ENCODE results near the gene SCYL3.
"Not testable (repeated sequence)": the region's sequence is repeated elsewhere in the genome, so short reads cannot be mapped to it uniquely, and the experiment has no call there.

The SCYL3 gene

GRCh38 chr1:169869426-169869825, 24.3 kb downstream of the SCYL3 start:
- no peak for DNase-seq

GRCh38 chr1:169868978-169869377, 24.7 kb downstream of the SCYL3 start:
- no peak for DNase-seq

GRCh38 chr1:169867012-169867675, 26.6 kb downstream of the SCYL3 start:
- DNase-seq: no peak

GRCh38 chr1:169866577-169866976, 27.1 kb downstream of the SCYL3 start:
- no peak for DNase-seq

DNA sequence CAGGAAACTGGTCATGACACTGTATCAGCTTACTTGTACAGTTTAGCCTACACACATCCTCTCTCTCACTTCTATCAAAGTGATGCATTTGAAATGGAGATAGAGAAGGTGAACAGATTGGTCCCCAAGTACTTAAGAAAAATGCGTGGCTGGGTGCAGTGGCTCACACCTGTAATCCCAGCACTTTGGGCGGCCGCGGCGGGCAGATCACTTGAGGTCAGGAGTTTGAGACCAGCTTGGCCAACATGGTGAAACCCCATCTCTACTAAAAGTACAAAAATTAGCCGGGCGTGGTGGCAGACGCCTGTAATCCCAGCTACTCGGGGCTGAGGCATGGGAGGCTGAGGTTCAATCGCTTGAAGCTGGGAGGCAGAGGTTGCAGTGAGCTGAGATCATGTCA, 29.2 kb downstream of the SCYL3 start:
- not testable (repeated sequence) for DNase-seq

GRCh38 chr1:169860750-169861149, 32.9 kb downstream of the SCYL3 start:
- no peak for DNase-seq

- no peak for DNase-seq
Measured at GRCh38 chr1:169860187-169860586, 33.5 kb downstream of the SCYL3 start.

- no peak for DNase-seq
Measured at GRCh38 chr1:169859001-169859400, 34.7 kb downstream of the SCYL3 start.

DNA sequence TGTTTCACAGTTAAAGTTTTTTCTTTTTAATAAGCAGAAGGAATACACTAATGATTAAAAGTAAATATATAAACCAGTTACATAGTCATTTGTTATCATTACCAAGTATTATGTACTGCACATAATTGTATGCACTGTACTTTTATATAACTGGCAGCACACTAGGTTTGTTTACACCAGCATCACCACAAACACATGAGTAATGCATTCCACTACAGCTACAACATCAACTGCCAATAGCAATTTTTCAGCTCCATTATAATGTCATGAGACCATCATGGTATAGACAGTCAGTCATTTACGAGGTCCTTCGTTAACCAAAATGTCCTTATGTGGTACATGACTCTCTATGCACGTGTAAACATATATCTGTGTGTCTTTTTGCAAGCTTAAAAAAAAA, 35.2 kb downstream of the SCYL3 start:
- DNase-seq: no peak

DNA sequence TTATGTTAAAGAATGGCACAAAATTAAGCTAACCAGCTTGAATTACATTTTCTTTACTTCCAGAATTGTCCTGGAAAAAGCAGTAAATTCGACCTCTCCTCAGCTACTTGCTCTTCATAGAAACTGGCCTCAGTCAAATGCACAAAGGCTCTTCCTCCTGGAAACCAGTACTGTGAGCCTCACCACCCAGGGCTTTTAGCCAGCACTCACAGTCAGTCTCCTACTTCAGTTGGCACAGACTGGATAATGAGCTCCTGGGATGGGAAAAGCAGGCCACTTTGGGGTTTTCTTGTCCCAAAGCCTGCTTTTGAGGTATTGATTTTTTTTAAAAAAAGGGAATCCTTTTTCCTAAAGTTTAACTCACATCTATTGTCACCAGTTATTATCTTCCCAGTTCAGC, 40.4 kb downstream of the SCYL3 start:
- no peak for DNase-seq

GRCh38 chr1:169849346-169850022, 44.2 kb downstream of the SCYL3 start:
- no peak for DNase-seq

- DNase-seq: no peak
Measured at GRCh38 chr1:169848456-169848855, 45.2 kb downstream of the SCYL3 start.

DNA sequence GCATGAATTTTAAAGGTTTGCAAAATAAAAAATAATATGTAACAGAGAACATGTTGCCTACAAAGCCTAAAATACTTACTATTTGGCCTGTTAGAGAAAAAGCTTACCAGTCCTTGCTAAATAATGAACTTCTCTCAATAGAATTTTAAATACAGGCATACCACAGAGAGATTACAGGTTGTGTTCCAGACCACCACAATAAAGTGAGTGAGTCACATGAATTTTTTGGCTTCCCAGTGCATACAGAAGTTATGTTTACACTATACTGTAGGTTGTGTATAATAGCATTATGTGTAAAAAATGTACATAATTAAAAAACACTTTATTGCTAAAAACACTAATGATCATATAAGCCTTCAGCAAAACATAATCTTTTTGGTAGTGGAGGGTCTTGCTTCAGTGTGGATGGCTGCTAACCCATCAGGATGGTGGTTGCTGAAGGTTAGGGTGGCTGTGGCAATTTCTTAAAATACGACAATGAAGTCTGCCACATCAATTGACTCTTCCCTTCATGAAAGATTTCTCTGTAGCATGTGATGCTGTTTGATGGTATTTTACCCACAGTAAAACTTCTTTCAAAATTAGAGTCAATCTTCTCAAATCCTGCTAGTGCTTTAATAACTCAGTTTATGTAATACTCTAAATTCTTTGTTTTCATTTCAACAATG, 48.6 kb downstream of the SCYL3 start:
- no peak for DNase-seq

- DNase-seq: no peak
Measured at GRCh38 chr1:169838942-169839341, 54.8 kb downstream of the SCYL3 start.

- no peak for DNase-seq
Measured at GRCh38 chr1:169836198-169836597, 57.5 kb downstream of the SCYL3 start.

GRCh38 chr1:169835647-169836046, 58.0 kb downstream of the SCYL3 start:
- DNase-seq: no peak

GRCh38 chr1:169834869-169835268, 58.8 kb downstream of the SCYL3 start:
- DNase-seq: no peak

DNA sequence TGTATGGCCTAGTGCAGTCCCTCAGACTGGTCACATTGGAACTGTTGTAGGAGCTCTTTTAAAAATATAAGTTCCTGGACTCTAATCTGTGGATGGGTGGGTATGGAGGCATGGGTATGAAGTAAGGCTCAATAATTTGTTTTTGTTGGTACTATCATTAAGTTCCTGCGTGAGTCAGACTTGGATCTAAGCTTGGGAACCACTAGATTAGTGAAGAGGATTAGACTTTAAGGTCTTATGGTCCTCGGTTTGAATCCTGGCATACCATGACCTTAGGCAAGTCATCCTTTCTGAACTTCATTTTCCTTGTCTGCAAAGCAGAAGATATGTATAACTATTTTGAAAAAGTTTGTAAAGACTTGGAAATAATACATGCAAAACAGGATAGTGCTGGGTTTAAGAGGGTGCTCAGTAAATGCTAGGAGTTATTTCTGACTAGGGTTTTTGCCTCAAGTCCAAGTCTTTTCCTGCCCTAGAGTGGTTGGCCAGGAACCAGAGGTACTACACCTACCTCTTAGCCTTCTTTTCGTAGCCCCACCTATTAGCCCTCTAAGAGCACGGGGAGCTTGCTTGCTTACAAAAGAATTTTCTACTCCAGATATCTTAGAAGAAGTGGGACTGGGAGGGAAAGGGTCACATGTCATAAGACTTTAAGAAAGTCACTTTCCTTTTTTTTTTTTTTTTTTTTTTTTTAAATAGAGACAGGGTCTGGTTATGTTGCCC, 60.4 kb downstream of the SCYL3 start:
- no peak for DNase-seq

DNA sequence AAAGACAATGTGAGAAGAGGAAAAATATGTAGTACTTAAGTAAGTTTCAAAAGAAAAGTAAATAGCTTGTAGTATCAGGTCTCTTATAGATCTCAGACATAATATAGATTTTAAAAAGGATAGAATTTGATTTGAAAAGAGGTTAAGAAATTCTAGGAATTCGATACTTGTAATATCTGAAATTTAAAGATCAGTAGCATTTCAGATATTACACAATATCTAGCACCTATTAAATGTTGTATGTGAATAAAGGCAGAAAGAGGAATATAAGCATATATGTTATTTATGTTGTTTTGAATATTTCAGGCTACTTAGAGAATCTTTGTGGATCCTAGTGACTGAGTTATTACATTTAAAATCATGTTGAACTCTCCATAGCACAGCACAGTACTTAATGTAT, 64.0 kb downstream of the SCYL3 start:
- DNase-seq: no peak

GRCh38 chr1:169824153-169824552, 69.5 kb downstream of the SCYL3 start:
- DNase-seq: no peak

GRCh38 chr1:169821500-169821899, 72.2 kb downstream of the SCYL3 start:
- DNase-seq: no peak

- no peak for DNase-seq
Measured at GRCh38 chr1:169816617-169817016, 77.1 kb downstream of the SCYL3 start.

GRCh38 chr1:169814265-169814664, 79.4 kb downstream of the SCYL3 start:
- DNase-seq: no peak

- DNase-seq: no peak
Measured at GRCh38 chr1:169812131-169812530, 81.6 kb downstream of the SCYL3 start.

All from right forelimb (tissue), 1 donor.